Right hindlimb (tissue), 1 donor: ENCODE measurements around the gene PXYLP1.

ENCODE experiments used
- DNase-seq: peaks from one replicate; pipeline ENCODE4 v3.0.0-alpha.2; 2018

PXYLP1 gene

GRCh38 chr3:141330235-141330634 is 98.6 kb downstream of the PXYLP1 start:
- DNase-seq, result no peak

DNA sequence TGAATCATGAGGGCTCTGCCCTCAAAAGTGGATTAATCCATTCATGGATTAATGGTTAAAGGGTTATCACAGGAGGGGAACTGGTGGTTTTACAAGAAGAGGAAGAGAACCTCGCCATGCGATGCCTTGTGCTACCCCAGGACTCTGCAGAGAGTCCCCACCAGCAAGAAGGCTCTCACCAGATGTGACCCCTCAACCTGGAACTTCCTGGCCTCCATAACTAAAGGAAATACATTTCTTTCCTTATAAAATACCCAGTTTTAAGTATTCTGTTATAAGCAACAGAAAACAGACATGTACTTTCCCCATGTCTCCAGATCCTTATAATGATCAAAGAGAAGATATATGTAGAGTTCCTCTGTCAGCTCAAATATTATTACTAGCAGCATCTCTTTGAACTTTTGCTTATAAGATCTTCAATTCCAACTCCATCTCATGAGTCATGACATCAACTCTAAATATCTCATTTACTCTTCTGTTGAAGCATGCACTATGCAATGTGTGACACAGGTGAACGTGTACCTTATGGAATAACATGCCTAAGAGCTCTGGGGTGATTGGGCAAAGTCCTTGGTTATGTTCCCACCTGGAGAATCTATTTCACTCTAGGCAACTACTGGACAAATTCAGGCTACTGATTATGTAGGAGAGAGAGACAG is 99.2 kb downstream of the PXYLP1 start:
- DNase-seq, result no peak

DNA sequence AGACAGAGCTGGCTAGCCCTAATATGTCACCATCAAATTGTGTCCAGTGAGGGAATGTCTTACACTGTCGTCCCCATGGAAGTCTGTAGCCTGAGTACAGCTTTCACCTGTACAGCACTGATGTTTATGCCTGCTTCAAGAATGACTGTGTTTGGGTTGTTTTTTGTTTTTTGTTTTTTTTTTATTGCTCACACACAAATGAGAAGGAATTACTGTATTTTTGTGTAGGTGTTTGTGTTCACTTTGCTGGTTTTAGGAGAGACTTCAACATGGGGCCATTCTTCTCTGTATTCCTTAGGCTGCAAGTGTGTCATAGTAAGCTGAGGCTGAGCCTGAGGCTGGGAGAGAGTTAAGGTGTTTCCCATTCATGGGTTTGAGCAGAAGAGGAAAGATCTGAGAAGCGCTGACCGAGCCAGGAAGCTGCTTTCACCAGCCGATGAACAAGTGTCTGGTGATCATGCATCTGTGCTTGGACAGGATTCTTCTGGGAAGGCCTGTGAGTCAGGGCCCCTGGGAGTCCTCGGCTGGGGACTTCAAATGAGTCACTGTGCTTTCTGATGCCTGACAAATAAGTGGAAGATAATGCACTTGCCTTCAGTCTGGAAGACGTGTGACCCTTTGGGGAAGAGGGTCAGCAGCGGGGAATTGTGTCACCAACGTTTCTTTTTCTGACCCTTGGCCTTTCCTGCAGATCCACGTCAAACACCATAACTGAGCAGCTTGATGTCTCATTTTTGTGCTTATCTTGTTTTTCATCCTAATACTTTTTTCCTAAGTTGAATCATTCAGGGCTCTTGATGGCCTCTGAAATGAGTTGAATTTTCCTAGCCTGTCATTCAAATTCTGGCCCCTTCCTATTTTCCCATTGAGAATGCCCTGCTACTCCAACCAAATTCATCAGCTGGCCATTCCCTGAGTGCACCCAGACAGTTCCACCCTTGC is 100.0 kb downstream of the PXYLP1 start:
- DNase-seq, result no peak

GRCh38 chr3:141332416-141332815 is 100.8 kb downstream of the PXYLP1 start:
- no peak for DNase-seq

GRCh38 chr3:141333836-141334626 is 102.4 kb downstream of the PXYLP1 start:
- no peak for DNase-seq

DNA sequence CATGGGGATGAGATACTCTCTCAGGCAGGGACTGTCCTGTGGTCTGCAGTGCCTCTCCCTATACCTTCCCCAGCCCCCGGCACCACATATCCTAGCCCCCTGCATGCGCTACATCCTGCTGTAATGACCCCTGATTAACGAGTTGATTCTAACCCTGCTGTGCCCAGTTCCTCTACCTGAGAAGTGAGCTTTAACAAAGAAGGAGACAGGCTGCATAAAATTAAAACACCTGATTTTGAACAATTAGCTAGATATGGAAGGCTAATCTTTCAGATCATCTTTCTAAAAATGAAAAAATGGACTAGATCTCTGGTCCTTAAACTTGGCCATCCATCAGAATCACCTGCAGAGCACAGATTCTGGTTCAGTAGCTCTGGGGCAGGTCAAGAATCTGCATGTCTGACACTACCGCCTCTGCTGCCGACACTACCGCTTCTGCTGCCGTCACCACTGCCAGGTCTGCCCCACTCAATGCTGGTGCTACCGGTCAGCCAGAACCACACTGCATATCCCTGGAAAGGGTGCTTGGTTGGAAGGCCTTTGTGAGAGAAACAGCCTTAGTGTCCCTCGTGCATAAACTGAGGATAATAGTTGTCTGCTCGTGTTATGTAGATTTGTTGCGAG is 103.1 kb downstream of the PXYLP1 start:
- DNase-seq, result no peak

- DNase-seq, result no peak
Measured at GRCh38 chr3:141335531-141336061, 104.0 kb downstream of the PXYLP1 start.

DNA sequence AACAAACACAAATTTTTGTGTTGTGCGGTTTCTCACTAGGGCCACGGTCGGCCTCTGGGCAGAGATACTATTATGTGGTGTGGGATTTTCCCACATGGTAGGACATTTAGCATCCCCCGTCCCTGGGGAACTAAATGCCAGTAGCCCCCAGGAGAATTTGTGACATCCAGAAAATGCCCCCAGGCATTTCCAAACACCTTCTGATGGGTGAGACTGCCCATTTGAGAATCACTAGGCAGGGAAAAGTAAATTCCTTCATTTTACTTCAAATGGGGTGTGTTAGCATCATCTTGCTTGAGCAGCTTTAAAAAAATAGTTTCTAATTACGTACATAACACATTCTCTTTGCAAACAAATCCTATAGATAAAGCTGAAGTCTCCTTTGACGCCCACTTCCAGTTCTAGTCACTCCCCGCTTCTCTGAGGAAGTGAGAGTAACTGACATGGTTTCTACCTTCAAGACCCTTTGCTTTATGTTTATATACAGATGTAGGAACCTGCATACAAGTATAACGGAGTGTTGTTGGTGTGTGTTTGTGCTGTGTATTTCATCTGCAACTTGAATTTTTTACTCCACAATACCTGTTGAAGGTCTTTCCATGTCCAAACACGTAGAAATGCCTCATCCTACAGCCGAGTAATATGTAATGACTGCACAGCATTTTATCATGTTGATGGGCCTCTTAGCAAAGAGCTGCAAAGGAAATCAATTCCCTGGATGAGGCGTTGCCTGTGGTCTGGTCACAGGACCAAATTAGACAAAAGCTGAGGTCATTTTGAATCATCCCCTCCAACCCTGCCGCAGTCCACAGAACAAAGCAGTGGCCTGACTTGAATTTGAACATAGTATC is 105.3 kb downstream of the PXYLP1 start:
- no peak for DNase-seq

- DNase-seq, result no peak
Measured at GRCh38 chr3:141337523-141337854, 105.9 kb downstream of the PXYLP1 start.

GRCh38 chr3:141337991-141338390 is 106.4 kb downstream of the PXYLP1 start:
- no peak for DNase-seq

- no peak for DNase-seq
Measured at GRCh38 chr3:141338881-141339280, 107.3 kb downstream of the PXYLP1 start.

DNA sequence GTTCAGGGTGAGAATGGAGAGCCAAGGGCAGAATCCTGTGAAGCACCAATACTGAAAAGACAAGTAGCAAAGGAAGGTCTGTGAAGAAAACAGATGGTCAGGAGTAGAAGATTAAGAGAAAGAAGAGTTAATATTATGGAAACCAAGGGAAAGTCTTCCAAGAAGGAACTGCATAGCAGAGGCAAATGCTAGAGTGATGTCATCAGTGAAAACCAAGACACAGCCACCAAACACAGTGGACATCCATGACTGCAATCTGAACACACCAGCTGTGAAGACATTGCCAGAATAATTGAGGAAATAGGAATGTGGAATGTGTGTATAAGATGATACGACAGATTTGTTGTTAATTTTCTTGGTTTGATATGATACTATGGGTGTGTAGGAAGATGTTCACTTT is 109.9 kb downstream of the PXYLP1 start:
- no peak for DNase-seq

DNA sequence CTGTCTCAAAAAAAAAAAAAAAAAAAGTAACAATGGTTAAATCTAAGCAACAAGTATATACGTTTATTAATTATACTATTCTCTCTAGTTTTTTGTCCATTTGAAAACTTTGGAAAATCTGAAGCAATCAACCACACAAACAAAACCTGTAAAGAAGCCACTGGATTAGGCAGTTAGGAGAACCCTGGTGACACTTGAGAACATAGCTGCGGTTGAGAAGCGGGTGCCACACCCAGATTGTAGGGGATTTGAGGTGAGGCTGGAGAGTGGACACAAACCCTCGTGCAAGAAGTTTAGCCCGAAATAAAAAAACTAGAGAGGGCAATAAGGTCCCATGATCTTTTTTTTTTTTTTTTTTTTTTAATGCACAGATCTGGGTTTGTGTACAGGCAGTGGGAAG is 110.8 kb downstream of the PXYLP1 start:
- DNase-seq, result no peak

DNA sequence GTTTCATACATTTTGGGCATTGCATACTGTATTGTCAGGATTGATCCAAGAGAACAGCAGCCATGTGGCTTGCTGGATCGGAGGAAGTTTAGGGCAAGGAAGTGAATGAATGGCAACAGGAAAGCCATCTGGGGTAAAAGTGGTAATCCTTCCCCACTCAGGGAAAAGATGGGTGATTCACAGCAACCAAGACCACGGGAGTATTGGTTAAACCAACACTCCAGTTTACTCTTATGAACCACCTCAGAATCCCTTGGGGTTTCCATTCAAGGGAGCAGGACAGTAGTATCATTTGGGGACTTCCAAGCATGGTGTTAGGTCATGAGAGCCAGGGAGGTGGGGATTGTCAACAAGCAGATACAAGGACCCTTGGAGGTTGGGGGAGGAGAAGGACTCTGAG is 111.5 kb downstream of the PXYLP1 start:
- DNase-seq, result no peak

GRCh38 chr3:141343865-141344271 is 112.2 kb downstream of the PXYLP1 start:
- DNase-seq, result no peak
